HL-60/S4 treated with phorbol 12-myristate 13-acetate at 8.2 ng/mL for 4 days and 3 days (cell line): ENCODE measurements around the gene ME1.
"Not testable (repeated sequence)": the region's sequence is repeated elsewhere in the genome, so short reads cannot be mapped to it uniquely, and the experiment has no call there.

Experiments used
- in situ Hi-C: fragments of 300-500 bp; cut with MboI; formaldehyde crosslinking; loops from 2 replicates; pipeline ENCODE4 v1.15.0; 2022; ENCODE audit warnings: low sequenced_read_pairs

The ME1 gene

GRCh38 chr6:83260577-83260976, 170.3 kb downstream of the ME1 start:
- in situ Hi-C loops = no loop called here

GRCh38 chr6:83258517-83258916, 172.3 kb downstream of the ME1 start:
- in situ Hi-C loops = no loop called here

GRCh38 chr6:83257791-83258190, 173.1 kb downstream of the ME1 start:
- in situ Hi-C loops = no loop called here

GRCh38 chr6:83256719-83257118, 174.1 kb downstream of the ME1 start:
- in situ Hi-C loops = not testable (repeated sequence)

- in situ Hi-C loops = no loop called here
Measured at GRCh38 chr6:83252719-83253118, 178.1 kb downstream of the ME1 start.

GRCh38 chr6:83250235-83250634, 180.6 kb downstream of the ME1 start:
- in situ Hi-C loops = no loop called here

- in situ Hi-C loops = no loop called here
Measured at GRCh38 chr6:83247471-83247870, 183.4 kb downstream of the ME1 start.

GRCh38 chr6:83231146-83231545, 199.7 kb downstream of the ME1 start:
- in situ Hi-C loops = no loop called here

- in situ Hi-C loops = no loop called here
Measured at GRCh38 chr6:83226517-83226916, 204.3 kb downstream of the ME1 start.

- in situ Hi-C loops = loop anchor here (25.0 kb wide), 1 partner anchor 290 kb away; the partner anchor contains the start of gene PRSS35
Measured at GRCh38 chr6:83221889-83222479, 208.9 kb downstream of the ME1 start.

- in situ Hi-C loops = loop anchor here (25.0 kb wide), 1 partner anchor 291 kb away; the partner anchor contains the start of gene PRSS35
Measured at GRCh38 chr6:83221276-83221675, 209.6 kb downstream of the ME1 start.

GRCh38 chr6:83220121-83220520, 210.7 kb downstream of the ME1 start:
- in situ Hi-C loops = loop anchor here (25.0 kb wide), 1 partner anchor 292 kb away; the partner anchor contains the start of gene PRSS35

GRCh38 chr6:83218646-83219045, 212.2 kb downstream of the ME1 start:
- in situ Hi-C loops = loop anchor here (25.0 kb wide), 1 partner anchor 294 kb away; the partner anchor contains the start of gene PRSS35

- in situ Hi-C loops = loop anchor here (25.0 kb wide), 1 partner anchor 295 kb away; the partner anchor contains the start of gene PRSS35
Measured at GRCh38 chr6:83216806-83217205, 214.0 kb downstream of the ME1 start.

- in situ Hi-C loops = loop anchor here (25.0 kb wide), 1 partner anchor 297 kb away; the partner anchor contains the start of gene PRSS35
Measured at GRCh38 chr6:83215131-83216047, 215.5 kb downstream of the ME1 start.

GRCh38 chr6:83202031-83202430, 228.8 kb downstream of the ME1 start:
- in situ Hi-C loops = loop anchor here (25.0 kb wide), 1 partner anchor 310 kb away; the partner anchor contains the start of gene PRSS35

- in situ Hi-C loops = loop anchor here (25.0 kb wide), 1 partner anchor 312 kb away; the partner anchor contains the start of gene PRSS35
Measured at GRCh38 chr6:83199863-83200225, 231.0 kb downstream of the ME1 start.

GRCh38 chr6:83199173-83199862, 231.5 kb downstream of the ME1 start:
- in situ Hi-C loops = no loop called here

- in situ Hi-C loops = no loop called here
Measured at GRCh38 chr6:83198486-83199172, 232.2 kb downstream of the ME1 start.

- in situ Hi-C loops = no loop called here
Measured at GRCh38 chr6:83193747-83194566, 236.9 kb downstream of the ME1 start.
